ENCODE results near the gene CRYGN. TPM values are rescaled to one million over a fixed set of nuclear protein-coding genes. Genes with fewer than 3 reads are reported as not detected.

The CRYGN gene
- total RNA-seq, 1 donor from 2014 or later, result 0.43 TPM

DNA sequence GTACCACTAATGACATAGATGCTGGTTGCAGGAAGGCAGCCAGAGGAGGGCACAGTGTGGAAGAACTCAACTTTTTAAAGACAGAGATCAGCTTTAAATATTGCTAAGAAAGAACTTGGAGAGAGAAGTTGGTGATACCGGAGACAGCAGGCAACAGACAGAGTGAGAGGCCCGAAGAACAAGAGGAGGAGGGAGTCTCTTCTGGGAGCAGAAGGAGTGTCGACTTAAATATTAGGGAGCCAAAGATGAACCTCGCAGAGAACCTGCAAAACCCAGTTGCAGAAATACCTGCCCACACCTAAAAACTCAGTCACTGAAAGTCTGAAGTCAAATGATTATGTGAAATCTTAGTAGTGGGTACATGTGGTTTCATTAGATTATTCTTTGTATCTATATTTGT is 26.7 kb downstream of the CRYGN start:
- ATAC-seq (ENCODE audit: poor library complexity) (no peak), DNase-seq (no peak)
- intact Hi-C loops (cut with DNase I), result no loop called here

DNA sequence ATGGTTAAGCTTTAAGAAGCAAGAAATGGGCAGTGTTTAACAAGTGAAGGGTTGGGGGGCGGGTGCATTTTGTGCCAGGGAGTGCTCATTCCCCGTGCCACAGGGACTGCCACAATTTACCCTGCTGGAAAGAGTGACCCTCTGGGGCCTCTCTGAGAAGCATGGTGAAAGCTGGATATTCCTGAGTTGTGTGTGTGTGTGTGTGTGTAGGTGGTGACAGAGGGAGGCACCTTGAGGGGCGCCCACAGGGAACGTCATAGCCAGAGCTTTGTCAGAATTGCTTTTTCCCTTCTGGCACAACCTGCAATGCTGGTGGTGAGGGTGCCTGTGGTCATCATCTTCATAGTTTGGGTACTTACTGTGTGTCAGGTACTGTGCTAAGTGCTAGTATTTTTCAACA is 27.6 kb downstream of the CRYGN start:
- intact Hi-C loops (cut with DNase I), result no loop called here
- ATAC-seq (ENCODE audit: poor library complexity) (no peak), DNase-seq (no peak)

DNA sequence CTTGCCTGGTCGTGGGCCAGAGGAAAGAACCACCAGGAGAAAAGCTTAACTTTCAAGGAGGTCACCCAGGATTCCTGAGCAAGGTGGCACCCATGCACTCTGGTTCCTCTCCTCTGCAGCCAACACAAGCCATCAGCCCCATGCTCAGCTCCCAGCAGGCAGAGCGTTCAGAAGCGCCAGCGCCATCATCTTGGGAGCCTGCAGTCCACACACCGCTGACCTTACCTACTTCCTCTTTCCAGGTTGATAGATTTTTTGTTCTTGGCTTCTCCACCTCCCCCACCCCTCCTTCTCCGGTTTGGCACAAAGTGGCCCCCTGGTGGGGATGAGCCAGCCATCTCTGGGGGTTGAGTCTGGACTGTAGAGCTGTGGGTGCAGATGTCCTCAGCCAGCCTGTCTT is 28.4 kb downstream of the CRYGN start:
- ATAC-seq (ENCODE audit: poor library complexity) (no peak), DNase-seq (no peak)
- intact Hi-C loops (cut with DNase I), result no loop called here

- ATAC-seq (ENCODE audit: poor library complexity) (peak; percentile 47), DNase-seq (no peak)
- intact Hi-C loops (cut with DNase I), result no loop called here
Observed at GRCh38 chr7:151410405-151411390, 29.2 kb downstream of the CRYGN start.

- ATAC-seq (ENCODE audit: poor library complexity) (peak; percentile 35), DNase-seq (no peak)
- intact Hi-C loops (cut with DNase I), result no loop called here
Observed at GRCh38 chr7:151409667-151410404, 30.1 kb downstream of the CRYGN start, which contains the start of gene WDR86. TSS of gene WDR86 (minus strand) at chr7:151410038. CDS start at chr7:151409589, 449 bp downstream.

GRCh38 chr7:151408839-151409666 is 30.9 kb downstream of the CRYGN start:
- ATAC-seq (ENCODE audit: poor library complexity) (peak; percentile 28), DNase-seq (no peak)
- intact Hi-C loops (cut with DNase I), result no loop called here

- no peak for ATAC-seq (ENCODE audit: poor library complexity)
- intact Hi-C loops (cut with DNase I), result no loop called here
- DNase-seq, result no peak
Observed at GRCh38 chr7:151408498-151408838, 31.5 kb downstream of the CRYGN start.

GRCh38 chr7:151406886-151407583 is 32.9 kb downstream of the CRYGN start:
- ATAC-seq (ENCODE audit: poor library complexity) (no peak), DNase-seq (no peak)
- intact Hi-C loops (cut with DNase I), result no loop called here

DNA sequence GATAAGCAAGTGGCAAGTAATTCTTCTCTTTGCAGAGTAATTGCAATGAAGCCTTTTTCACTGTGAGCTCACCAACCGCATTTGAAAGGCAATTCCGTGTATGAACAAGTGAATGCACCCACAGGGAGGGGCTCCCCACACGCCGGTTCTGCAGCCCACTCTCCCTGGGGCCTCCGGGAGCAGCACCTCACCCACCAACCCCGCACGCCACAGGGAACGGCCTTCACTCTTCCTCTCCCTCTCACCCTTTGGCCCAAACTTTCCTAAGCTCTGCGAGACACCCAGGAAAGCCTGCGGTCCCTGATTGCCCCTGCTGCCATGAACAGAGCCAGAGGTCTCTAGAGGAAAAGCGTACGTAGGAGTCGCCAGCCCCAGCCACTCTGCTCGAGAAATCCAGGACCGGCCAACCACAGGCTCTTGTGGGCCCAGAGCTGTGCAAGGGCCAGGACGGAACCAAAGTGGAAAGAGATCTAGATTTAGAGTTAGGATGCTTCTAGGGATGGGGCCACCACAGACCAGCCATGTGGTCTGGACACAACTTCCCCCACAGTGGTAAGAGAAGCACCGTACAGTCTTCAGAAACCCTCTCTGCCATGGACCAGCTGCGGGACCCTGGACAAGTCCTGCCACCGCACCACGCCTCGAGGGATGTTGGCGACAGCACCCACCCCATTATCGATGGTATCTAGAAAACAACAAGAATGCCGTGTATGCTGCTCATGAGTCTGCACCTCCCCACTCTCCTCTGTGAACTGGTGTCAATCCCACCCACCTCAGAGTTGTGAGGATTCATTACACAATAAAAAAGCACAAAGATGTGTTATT is 33.7 kb downstream of the CRYGN start:
- DNase-seq (no peak), ATAC-seq (ENCODE audit: poor library complexity) (no peak)
- intact Hi-C loops (cut with DNase I), result no loop called here

GRCh38 chr7:151405588-151405987 is 34.4 kb downstream of the CRYGN start:
- ATAC-seq (ENCODE audit: poor library complexity) (no peak), DNase-seq (no peak)
- intact Hi-C loops (cut with DNase I), result no loop called here

DNA sequence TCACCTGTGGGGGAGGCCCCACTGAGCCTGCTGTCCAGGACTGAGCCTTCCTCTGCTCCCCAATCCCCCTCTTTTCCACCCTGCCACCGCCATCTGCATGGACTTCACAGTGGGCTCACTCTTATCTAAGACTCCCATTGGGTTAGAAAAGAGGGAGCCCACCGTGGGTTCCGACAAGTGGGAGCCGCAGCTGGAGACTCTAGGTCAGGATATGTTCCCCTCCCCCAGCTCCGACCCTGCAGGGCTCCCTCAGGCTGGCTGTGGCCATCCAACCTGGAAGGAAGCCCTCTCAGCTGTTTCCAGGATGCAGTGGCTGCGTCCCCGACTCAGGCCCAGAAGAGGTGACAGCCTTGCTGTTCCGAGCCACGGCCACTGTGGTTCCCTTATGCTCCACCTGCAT is 34.9 kb downstream of the CRYGN start:
- DNase-seq, result no peak
- intact Hi-C loops (cut with DNase I), result no loop called here
- no peak for ATAC-seq (ENCODE audit: poor library complexity)

GRCh38 chr7:151404216-151405011 is 35.5 kb downstream of the CRYGN start:
- ATAC-seq (ENCODE audit: poor library complexity), result peak; percentile 53
- intact Hi-C loops (cut with DNase I), result no loop called here
- peak; percentile 62 for DNase-seq

GRCh38 chr7:151403764-151404163 is 36.2 kb downstream of the CRYGN start:
- intact Hi-C loops (cut with DNase I), result no loop called here
- ATAC-seq (ENCODE audit: poor library complexity), result no peak
- DNase-seq, result no peak

GRCh38 chr7:151402029-151402835 is 37.7 kb downstream of the CRYGN start:
- DNase-seq, result no peak
- intact Hi-C loops (cut with DNase I), result no loop called here
- ATAC-seq (ENCODE audit: poor library complexity), result no peak

DNA sequence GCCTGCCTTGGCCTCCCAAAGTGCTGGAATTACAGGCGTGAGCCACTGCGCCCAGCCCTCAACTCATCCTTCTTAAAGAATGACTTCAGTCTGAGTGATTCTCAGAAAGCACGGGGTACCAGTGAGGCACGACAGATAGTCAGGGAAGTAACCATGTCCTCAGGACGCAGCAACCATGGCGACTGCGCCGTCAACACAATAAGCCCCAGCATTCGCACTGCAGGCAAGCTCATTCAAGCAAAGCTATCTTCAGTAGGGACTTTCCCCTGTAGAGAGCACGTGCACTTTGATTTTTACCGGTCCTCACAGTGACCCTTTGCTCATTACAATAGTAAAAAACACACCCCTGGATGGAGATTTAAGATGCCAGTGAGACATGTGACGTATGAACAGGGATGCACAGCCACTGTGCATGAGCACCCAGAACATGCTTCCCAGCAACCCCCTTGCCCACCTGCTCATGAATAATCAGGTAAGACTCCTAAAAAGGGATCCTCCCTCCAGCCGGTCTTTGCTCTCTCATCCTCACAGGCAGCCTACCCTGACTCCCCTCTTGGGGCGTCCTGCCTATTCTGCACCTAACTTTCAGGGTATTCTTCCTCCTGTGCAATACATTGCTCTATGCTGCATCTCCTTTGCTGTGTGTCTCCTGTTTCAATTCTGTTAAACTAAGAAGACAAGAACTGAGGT is 39.2 kb downstream of the CRYGN start:
- DNase-seq (no peak), ATAC-seq (ENCODE audit: poor library complexity) (no peak)
- intact Hi-C loops (cut with DNase I), result no loop called here

DNA sequence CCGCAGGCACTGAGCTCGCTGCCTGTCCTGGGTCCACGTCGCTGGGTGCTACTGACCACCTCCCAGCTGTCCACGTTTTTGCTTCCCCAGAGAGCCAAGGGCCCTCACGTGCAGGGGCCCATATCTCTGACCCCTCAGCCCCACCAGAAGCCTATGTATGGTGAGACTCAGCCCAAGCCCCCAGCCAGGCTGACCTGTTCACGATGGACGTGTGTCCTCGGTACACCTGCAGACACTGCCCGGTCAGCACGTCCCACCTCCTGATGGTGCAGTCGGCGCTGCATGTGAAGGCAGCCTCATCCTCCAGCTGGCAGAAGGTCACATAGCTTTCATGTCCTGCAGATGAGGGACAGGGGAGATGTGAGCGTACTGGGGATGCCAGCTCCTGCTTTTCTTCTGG is 40.0 kb downstream of the CRYGN start:
- DNase-seq (no peak), ATAC-seq (ENCODE audit: poor library complexity) (no peak)
- intact Hi-C loops (cut with DNase I), result no loop called here

All from Right ventricle myocardium superior (tissue), 1 donor.